Neural progenitor cell (in vitro differentiated cells): ENCODE measurements around the gene JCAD.

ENCODE experiments used
- CTCF ChIP-seq: fragments of 200-600 bp; sonication (generic); IDR thresholded peaks from 2 replicates; pipeline ENCODE4 v1.5.1; 2017; ENCODE audit warnings: antibody characterized with exemption, mild to moderate bottlenecking
- EZH2 ChIP-seq: fragments of 200-600 bp; sonication (generic); IDR thresholded peaks from 2 replicates; pipeline ENCODE4 v1.6.1; 2017; ENCODE audit warnings: antibody characterized with exemption, mild to moderate bottlenecking, moderate library complexity
- EZH2phosphoT487 ChIP-seq: fragments of 200-600 bp; sonication (generic); IDR thresholded peaks from 2 replicates; pipeline ENCODE4 v1.6.1; 2017; ENCODE audit warnings: antibody characterized with exemption

- TF ChIP-seq CTCF = no peak
- TF ChIP-seq EZH2 = no peak
- no peak for TF ChIP-seq EZH2phosphoT487
Measured at GRCh38 chr10:30106987-30107386, 47.6 kb upstream of the JCAD start.
